HL-60 (cell line): ENCODE results near the gene VWA5B2.

ENCODE experiments used
- TF ChIP-seq, protein P1 (sequence below): IDR thresholded peaks from one replicate; pipeline ENCODE4 v1.5.1; 2011; ENCODE audit warnings: low read length, control low read depth, inconsistent platforms; ENCODE audit not compliant: insufficient read depth
- TF ChIP-seq, protein P2 (sequence below): IDR thresholded peaks from 2 replicates; pipeline ENCODE4 v1.6.1; 2012; ENCODE audit warnings: low read depth; ENCODE audit not compliant: insufficient replicate concordance

DNA sequence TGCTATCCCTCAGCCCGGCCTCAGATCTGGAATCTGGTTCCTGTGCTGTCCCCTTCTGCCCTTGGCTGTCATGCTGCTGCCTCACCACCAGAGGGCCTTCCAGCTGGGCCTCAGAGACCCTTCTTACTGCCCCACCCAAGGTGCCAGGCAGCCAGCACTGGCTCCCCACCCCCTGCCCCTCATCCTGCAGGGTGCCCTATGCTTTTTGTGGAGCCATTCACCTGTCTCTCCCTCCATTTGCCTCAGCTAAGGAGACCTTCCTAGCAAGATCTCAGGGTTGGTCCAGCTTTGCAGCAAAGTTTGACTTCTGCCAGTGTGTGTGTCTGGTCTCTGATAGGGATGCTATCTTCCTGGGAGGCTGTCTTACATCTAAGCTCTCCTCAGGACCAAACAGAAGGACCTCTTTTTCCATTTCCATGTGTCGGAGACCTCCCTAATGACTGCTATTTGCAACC, 1.9 kb upstream of the VWA5B2 start:
- TF ChIP-seq, protein P1, sequence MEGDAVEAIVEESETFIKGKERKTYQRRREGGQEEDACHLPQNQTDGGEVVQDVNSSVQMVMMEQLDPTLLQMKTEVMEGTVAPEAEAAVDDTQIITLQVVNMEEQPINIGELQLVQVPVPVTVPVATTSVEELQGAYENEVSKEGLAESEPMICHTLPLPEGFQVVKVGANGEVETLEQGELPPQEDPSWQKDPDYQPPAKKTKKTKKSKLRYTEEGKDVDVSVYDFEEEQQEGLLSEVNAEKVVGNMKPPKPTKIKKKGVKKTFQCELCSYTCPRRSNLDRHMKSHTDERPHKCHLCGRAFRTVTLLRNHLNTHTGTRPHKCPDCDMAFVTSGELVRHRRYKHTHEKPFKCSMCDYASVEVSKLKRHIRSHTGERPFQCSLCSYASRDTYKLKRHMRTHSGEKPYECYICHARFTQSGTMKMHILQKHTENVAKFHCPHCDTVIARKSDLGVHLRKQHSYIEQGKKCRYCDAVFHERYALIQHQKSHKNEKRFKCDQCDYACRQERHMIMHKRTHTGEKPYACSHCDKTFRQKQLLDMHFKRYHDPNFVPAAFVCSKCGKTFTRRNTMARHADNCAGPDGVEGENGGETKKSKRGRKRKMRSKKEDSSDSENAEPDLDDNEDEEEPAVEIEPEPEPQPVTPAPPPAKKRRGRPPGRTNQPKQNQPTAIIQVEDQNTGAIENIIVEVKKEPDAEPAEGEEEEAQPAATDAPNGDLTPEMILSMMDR: peak; percentile 89
- TF ChIP-seq, protein P2, sequence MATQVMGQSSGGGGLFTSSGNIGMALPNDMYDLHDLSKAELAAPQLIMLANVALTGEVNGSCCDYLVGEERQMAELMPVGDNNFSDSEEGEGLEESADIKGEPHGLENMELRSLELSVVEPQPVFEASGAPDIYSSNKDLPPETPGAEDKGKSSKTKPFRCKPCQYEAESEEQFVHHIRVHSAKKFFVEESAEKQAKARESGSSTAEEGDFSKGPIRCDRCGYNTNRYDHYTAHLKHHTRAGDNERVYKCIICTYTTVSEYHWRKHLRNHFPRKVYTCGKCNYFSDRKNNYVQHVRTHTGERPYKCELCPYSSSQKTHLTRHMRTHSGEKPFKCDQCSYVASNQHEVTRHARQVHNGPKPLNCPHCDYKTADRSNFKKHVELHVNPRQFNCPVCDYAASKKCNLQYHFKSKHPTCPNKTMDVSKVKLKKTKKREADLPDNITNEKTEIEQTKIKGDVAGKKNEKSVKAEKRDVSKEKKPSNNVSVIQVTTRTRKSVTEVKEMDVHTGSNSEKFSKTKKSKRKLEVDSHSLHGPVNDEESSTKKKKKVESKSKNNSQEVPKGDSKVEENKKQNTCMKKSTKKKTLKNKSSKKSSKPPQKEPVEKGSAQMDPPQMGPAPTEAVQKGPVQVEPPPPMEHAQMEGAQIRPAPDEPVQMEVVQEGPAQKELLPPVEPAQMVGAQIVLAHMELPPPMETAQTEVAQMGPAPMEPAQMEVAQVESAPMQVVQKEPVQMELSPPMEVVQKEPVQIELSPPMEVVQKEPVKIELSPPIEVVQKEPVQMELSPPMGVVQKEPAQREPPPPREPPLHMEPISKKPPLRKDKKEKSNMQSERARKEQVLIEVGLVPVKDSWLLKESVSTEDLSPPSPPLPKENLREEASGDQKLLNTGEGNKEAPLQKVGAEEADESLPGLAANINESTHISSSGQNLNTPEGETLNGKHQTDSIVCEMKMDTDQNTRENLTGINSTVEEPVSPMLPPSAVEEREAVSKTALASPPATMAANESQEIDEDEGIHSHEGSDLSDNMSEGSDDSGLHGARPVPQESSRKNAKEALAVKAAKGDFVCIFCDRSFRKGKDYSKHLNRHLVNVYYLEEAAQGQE: no peak
